Inferior parietal cortex (tissue), 1 donor: ENCODE measurements around the gene TMCO2.
A peak's percentile ranks its signal among the peaks of the same experiment; 100 is the strongest.
"Not testable (repeated sequence)": the region's sequence is repeated elsewhere in the genome, so short reads cannot be mapped to it uniquely, and the experiment has no call there.

Experiments
- DNase-seq: peaks from one replicate; pipeline ENCODE4 v3.0.0-alpha.2; 2016; ENCODE audit errors: extremely low spot score

The TMCO2 gene

DNA sequence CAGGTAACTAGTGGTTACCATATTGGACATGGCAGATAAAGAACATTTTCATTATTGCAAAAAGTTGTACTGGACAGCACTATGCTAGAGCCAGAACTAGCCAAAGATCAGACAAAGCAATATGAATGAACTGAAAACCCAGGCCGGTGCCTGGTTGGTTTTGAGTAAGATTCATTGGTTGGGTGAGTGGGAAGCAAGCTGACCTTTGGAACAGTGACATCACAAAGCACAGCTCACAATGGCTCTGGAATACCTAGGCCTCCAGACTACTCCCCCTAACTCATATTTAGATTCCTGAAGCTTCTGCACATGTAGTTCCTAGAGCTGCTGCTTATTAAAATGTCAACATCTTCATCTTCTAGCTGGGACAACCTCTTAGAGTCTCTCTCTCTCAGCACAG lies at the start of gene TMCO2:
Gene TMCO2 (plus strand): TSS at position 283 of the 400 bp plus-strand sequence. CDS start 57 bp downstream, at position 340.
- DNase-seq = no peak

DNA sequence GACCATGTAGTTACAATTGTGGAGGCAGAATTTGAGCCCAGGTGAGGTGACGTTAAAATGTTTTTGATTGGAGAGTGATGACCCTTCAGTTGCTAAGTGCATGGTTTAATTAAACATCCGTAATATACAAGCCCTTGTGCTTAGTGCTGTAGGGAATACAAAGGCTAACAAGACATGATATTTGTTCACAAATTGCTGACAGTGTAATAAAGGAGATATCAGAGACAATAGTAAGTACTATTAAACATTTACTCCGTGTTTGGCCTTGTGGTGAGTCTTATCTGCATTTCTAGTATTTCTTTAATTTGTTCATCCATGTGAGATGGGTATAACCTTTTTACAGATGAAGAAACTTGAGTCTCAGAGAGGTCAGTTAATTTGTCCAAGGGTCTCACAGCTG lies 48.6 kb upstream of the TMCO2 start:
- no peak for DNase-seq

GRCh38 chr1:40204856-40205255 lies 42.9 kb upstream of the TMCO2 start:
- DNase-seq = no peak

GRCh38 chr1:40210511-40211204 lies 37.1 kb upstream of the TMCO2 start:
- no peak for DNase-seq

GRCh38 chr1:40218333-40218732 lies 29.4 kb upstream of the TMCO2 start:
- DNase-seq = no peak

DNA sequence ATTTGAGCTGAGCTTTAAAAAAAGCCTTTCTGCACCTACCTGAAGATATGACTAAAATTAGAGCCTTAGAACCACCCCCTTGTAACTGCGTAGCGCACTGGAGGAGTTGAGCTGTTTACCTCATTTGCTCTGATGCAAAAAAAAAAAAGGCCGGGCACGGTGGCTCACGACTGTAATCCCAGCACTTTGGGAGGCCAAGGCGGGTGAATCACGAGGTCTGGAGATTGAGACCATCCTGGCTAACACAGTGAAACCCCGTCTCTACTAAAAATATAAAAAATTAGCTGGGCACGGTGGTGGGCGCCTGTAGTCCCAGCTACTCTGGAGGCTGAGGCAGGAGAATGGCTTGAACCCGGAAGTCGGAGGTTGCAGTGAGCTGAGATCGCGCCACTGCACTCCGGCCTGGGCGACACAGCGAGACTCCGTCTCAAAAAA lies 26.2 kb upstream of the TMCO2 start:
- not testable (repeated sequence) for DNase-seq

GRCh38 chr1:40221977-40222772 lies 25.6 kb upstream of the TMCO2 start:
- DNase-seq = no peak

- no peak for DNase-seq
Observed at GRCh38 chr1:40224040-40224439, 23.7 kb upstream of the TMCO2 start.

DNA sequence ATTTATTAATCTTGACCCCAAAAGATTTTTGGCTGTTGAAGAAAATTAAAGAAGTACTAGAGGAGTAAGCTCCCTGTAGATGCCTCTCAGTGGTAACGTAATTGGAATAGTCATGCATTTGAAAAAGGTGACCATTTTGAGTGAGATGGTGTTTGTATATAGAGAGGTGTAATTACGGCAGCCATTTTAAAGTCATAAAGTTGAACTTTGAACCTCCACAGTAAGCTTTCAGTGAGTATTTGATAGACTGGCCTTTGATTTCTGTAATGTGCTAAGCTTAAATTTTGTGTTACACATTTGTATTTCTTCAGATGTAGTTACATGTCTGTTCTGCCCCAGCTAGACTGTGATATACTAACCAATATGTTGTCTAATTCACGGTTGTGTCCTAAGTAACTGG lies 21.5 kb upstream of the TMCO2 start:
- no peak for DNase-seq

- no peak for DNase-seq
Observed at GRCh38 chr1:40232444-40232843, 15.3 kb upstream of the TMCO2 start.

DNA sequence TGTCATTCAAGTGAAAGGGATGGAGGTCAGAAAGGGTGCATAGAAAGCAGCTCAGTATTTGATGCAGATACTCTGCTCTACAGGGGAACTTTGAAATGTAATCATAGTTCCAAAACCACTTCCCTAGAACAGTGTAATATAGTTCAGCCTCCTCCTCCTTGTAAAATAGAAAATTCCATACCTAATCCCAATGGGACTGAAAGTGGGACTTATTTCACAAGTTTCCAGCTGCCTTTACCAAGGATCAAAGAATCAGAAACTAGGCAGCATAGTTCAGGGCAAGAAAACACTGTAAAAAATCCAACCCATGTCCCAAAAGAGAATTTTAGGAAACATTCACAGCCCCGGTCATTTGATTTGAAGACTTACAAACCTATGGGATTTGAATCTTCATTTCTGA lies 8.1 kb upstream of the TMCO2 start:
- DNase-seq = no peak

DNA sequence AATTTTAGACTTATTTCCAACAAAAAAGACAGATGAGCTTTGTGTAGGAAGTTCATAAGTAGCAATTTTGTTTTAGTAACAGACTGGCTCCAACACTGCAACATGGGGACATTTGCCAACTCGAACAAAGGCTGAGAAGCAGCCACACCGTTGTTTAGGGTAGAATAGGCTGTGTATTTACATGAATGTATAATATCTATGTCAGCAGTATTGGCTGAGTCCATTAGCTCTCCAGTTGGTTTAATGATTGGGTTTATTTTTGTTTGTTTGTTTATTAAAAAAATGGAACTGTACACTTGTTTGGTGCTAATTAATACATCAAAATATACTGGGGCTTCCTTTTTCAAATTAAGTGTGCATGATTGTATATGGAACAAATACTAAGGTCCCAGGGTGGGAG lies 7.3 kb upstream of the TMCO2 start:
- DNase-seq = no peak

GRCh38 chr1:40241362-40241761 lies 6.4 kb upstream of the TMCO2 start:
- no peak for DNase-seq

DNA sequence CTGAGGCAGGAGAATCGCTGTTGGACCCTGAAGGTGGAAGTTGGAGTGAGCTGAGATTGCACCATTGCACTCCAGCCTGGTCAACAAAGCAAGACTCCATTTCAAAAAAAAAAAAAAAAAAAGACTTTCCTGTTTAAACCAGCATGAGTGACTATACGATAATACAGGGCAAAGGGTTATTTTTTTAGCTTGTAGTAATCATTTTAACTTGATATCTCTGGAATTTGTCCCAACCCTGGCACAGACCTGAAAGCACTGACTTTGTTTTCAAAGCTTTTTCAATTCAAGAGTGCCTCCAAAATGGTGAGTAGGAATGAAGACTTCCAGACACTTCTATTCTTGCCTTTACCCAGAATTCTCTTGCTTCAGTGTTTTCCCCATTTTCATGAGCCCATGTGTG lies 4.4 kb upstream of the TMCO2 start:
- DNase-seq = no peak

- no peak for DNase-seq
Observed at GRCh38 chr1:40244138-40244744, 3.5 kb upstream of the TMCO2 start.

- no peak for DNase-seq
Observed at GRCh38 chr1:40245686-40246085, 2.1 kb upstream of the TMCO2 start.

DNA sequence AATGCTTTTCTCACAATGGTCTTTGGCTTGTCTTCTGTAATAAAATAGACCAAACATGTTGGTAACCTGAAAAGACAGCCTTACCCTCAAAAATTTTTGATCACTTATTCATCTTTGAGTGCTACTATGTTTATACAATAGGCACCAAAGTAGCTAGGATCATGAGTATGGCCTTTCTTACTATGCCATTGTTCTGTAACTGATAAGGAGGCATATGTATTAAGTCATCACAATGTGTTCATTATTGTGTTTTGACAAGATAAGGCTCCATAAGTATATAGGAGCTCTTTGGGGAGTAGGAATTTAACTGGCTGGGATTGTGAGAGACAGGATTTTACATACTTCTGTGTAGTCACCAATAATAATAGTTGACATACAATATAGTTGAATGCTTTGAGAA lies 675 bp downstream of the TMCO2 start:
- DNase-seq = no peak

GRCh38 chr1:40251456-40251855 lies 3.7 kb downstream of the TMCO2 start:
- no peak for DNase-seq

- DNase-seq = no peak
Observed at GRCh38 chr1:40252601-40253000, 4.9 kb downstream of the TMCO2 start.

DNA sequence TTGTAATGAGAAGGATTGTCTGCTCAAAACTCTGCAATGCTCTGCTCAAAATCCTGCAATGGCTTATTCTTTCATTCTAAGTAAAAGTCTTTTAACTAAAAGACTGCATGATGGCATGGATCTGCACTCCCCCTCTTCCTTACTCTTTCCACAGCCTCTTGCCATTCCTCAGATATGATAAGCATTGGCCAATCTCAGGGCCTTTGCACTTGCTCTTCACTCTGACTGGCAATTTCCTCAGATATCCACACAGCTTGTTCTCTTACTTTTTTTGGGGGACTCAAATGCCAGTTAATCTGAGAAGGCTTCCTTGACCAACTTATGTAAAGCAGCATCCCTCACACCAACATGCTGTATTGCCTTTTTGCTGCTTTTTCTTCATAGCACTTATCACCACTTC lies 7.5 kb downstream of the TMCO2 start:
- DNase-seq = no peak

DNA sequence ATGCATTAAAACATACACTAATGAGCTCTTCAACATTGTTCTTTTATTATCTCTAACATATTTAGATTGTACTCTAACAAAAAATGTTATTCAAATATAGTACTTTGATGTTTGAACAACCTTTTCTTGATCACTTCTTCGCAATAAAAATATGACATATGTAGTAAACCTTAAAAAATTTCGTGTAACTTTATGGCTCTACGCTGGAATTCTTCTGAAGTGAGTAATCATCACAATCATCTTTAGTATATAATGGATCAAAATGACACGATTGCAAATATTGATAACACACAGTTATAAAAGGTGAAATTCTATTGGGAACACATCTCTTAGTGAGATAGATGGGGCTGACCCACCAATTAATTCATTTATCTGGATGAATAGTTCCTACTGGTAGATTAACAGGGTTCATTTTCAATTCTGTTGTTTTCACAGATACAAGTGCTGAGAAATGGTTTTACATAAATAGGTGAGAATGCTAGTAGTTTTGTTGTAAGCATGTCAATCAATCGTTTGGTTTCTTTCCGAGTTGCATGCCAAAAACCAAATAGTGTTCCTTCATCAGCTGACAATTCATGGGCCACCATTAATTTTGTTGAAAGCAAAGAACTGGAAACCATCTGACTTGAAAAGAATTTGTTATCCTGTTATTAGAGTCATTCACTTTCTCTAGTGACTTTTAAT lies 8.8 kb downstream of the TMCO2 start:
- no peak for DNase-seq

DNA sequence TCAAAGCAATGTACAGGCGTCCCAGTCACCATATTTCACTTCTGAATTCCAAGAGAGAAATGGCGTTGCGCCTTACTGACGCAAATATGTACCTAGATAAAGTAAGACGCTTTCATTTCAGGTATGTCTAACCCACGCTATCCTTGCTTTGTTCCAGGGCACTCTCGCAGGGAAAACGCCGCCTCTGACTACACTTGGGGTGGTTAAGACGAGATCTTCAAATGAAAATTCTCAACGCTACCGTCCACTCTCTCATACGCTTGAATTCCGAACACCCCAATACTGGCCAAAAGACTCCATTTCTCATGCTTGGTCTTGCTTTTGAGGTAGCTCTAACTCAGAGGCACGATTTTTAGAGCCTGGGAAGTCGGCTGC lies 9.6 kb downstream of the TMCO2 start:
- DNase-seq = peak; percentile 79
